Lower lobe of right lung (tissue), 2 donors: ENCODE data around the gene SORCS2. TPM values are rescaled to one million over a fixed set of nuclear protein-coding genes. Genes with fewer than 3 reads are reported as not detected.

Experiments used
- ATAC-seq, 2 donors: fragments of 200-7000 bp; cut with Tn5 transposase; one replicate each; pipeline ENCODE4 v1.9.1; 2020 to 2022; ENCODE audit warnings: mild to moderate bottlenecking in 2 of 2, moderate library complexity in 2 of 2
- DNase-seq: peaks from one replicate; pipeline ENCODE4 v3.0.0-alpha.2; 2020
- H3K27ac ChIP-seq: fragments of 200-600 bp; one replicate; pipeline ENCODE4 v1.8.0; 2022
- H3K27me3 ChIP-seq: fragments of 200-600 bp; one replicate; pipeline ENCODE4 v1.8.0; 2022; ENCODE audit warnings: low read depth
- H3K36me3 ChIP-seq: fragments of 200-600 bp; one replicate; pipeline ENCODE4 v1.8.0; 2022; ENCODE audit warnings: mild to moderate bottlenecking
- H3K4me1 ChIP-seq: fragments of 200-600 bp; one replicate; pipeline ENCODE4 v1.8.0; 2022
- H3K4me3 ChIP-seq: fragments of 200-600 bp; one replicate; pipeline ENCODE4 v1.8.0; 2022; ENCODE audit warnings: mild to moderate bottlenecking
- H3K9me3 ChIP-seq: fragments of 200-600 bp; one replicate; pipeline ENCODE4 v1.8.0; 2022
- intact Hi-C: fragments of 100-400 bp; cut with DNase I; formaldehyde crosslinking; loops from one replicate; pipeline ENCODE4 v1.11.0; 2022
- total RNA-seq: library from RNA; stranded (reverse); fragmentation: NEBNext Ultra II Directional; extraction: Animal tissue kit (Norgen Biotek cat#: 25700); gene quantifications from one replicate; pipeline ENCODE4 v1.2.1, GENCODE V29; 2021
- TF ChIP-seq, protein P1 (sequence below): fragments of 200-600 bp; IDR thresholded peaks from one replicate; pipeline ENCODE4 v1.8.0; 2022; ENCODE audit warnings: antibody characterized with exemption, mild to moderate bottlenecking
- donor health status: DM: no; HTN: yes; CAD: no; lungs with severe emphysema.

The SORCS2 gene
- total RNA-seq, 1 donor from 2014 or later = 5.8 TPM

DNA sequence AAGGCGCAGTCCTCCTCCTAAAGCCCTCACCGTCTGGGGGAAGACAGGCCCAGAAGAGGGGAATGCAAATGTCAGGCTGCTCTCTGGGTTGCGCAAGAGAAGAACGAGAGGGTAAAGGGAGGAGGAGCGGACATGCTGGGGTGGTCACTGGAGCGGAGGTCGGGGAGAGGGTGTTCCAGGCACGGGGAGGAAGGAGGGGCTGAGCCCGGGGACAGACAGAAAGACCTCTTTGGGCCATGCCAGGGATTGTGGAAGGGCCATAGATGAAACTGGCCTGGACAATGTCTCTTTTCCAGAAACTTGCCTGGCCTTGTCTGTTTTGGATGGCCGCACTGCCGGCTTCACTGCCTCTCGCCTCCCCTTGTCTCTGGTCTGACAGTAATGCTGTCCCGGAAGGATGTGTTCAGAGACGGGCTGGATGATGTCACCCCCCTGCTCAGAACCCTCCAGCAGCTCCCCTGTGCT lies 121.0 kb downstream of the SORCS2 start:
- DNase-seq = no peak
- peak in 1 of 2 donors; percentile 16 for ATAC-seq
- Histone ChIP-seq H3K4me3 (no peak overlapping the region), H3K36me3 (no peaks in the 10 kb centered on the region), H3K9me3 (peaks cover 2% of the 10 kb centered on the region), H3K27me3 (no peaks in the 10 kb centered on the region), H3K4me1 (no peaks in the 10 kb centered on the region), H3K27ac (no peak overlapping the region)
- TF ChIP-seq, protein P1, sequence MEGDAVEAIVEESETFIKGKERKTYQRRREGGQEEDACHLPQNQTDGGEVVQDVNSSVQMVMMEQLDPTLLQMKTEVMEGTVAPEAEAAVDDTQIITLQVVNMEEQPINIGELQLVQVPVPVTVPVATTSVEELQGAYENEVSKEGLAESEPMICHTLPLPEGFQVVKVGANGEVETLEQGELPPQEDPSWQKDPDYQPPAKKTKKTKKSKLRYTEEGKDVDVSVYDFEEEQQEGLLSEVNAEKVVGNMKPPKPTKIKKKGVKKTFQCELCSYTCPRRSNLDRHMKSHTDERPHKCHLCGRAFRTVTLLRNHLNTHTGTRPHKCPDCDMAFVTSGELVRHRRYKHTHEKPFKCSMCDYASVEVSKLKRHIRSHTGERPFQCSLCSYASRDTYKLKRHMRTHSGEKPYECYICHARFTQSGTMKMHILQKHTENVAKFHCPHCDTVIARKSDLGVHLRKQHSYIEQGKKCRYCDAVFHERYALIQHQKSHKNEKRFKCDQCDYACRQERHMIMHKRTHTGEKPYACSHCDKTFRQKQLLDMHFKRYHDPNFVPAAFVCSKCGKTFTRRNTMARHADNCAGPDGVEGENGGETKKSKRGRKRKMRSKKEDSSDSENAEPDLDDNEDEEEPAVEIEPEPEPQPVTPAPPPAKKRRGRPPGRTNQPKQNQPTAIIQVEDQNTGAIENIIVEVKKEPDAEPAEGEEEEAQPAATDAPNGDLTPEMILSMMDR = no peak
- intact Hi-C loops = no loop called here

DNA sequence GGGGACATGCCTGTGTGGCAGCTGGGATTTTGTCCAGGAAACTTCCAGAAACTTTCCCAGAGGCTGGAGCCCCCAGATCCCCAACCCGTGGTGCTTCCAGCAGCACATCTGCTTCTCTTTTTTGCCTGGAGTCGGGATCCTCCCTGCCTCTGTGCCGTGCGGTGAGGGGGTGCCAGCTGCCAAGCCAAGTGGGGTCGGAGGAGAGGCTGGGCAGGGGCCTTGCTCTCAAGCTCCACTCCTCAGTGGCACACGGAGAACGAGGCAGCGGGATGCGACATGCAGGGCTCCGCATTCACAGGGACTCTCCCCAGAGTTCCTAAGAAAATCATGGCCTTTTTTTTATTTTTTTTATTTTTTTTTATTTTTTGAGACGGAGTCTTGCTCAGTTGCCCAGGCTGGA lies 121.7 kb downstream of the SORCS2 start:
- H3K36me3 ChIP-seq = no peaks in the 10 kb centered on the region
- intact Hi-C loops = no loop called here
- H3K9me3 ChIP-seq = peaks cover 8% of the 10 kb centered on the region
- H3K27ac ChIP-seq = no peak overlapping the region
- H3K27me3 ChIP-seq = no peaks in the 10 kb centered on the region
- TF ChIP-seq, protein P1 = no peak
- DNase-seq (no peak), ATAC-seq (no peak)
- H3K4me1 ChIP-seq = no peaks in the 10 kb centered on the region
- no peak overlapping the region for H3K4me3 ChIP-seq

DNA sequence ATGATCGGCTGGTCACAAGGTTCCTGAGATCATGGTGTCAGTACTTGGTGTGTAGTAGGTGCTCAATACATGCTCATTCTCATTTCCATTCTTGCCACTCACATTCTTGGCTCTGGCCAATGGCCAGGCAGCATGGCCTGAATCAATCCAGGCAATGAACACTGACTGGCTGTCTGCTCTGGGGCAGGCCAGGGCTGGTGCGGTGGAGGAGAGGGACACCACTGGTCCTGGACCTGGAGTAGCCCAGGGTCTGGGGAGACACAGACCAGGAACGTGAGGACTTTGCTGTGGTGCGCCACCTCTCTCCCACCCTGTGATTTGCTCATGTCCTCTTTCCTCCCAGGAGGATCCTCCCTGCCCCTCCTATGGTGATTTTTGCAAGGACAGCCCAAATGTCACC lies 122.9 kb downstream of the SORCS2 start:
- Histone ChIP-seq H3K27ac (no peak overlapping the region), H3K9me3 (peaks cover 13% of the 10 kb centered on the region), H3K4me3 (no peak overlapping the region), H3K4me1 (no peaks in the 10 kb centered on the region), H3K36me3 (no peaks in the 10 kb centered on the region), H3K27me3 (no peaks in the 10 kb centered on the region)
- ATAC-seq (no peak), DNase-seq (no peak)
- TF ChIP-seq, protein P1 = no peak
- intact Hi-C loops = no loop called here

DNA sequence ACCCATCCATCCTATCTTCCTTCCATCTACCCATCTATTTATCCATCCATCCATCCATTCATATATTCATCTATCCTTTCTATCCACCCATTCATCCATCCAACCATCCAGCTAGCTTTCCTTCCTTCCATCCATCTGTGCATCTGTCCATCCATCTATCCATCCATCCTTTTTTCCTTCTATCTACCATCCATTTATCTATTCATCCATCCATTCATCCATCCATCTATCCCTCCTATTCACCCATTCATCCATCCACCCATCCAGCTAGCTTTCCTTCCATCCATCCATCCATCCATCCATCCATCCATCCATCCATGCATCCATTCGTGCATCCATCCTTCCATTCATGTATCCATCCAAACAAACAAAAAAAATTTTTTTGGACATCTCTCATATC lies 123.6 kb downstream of the SORCS2 start:
- H3K4me3 ChIP-seq = no peak overlapping the region
- H3K27ac ChIP-seq = no peak overlapping the region
- H3K36me3 ChIP-seq = no peaks in the 10 kb centered on the region
- no peak for DNase-seq
- H3K27me3 ChIP-seq = no peaks in the 10 kb centered on the region
- intact Hi-C loops = no loop called here
- TF ChIP-seq, protein P1 = no peak
- ATAC-seq = no peak
- H3K4me1 ChIP-seq = no peaks in the 10 kb centered on the region
- H3K9me3 ChIP-seq = peaks cover 13% of the 10 kb centered on the region

DNA sequence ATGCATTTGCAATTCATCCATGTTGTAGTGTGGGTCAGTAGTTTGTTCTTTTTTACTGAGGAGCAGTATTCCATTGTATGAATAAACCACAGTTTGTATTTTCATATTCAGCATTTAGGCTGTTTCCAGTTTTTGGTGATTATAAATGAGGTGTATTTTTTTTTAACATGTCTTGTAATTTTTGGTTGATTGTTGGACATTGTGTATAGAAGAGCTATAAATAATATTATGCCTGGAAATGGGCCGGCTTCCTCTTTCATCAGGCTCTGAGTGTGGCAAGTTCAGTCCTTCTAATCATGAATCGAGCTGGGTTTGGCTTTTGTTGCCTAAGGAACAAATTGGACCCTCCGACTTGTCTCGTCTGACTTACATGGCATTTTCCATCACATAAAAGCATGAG lies 126.7 kb downstream of the SORCS2 start:
- intact Hi-C loops = no loop called here
- no peaks in the 10 kb centered on the region for H3K36me3 ChIP-seq

More for the DNA sequence above, 126.7 kb downstream of the SORCS2 start:
- Histone ChIP-seq H3K9me3 (peaks cover 13% of the 10 kb centered on the region), H3K27ac (no peak overlapping the region), H3K4me1 (no peaks in the 10 kb centered on the region), H3K27me3 (no peaks in the 10 kb centered on the region), H3K4me3 (no peak overlapping the region)
- DNase-seq = no peak
- TF ChIP-seq, protein P1 = no peak
- ATAC-seq = no peak
